ENCODE measurements around the gene IL1RL1. TPM values are rescaled to one million over a fixed set of nuclear protein-coding genes. Genes with fewer than 3 reads are reported as not detected.

Gene IL1RL1
- 1 to 10 TPM in 3 of 4 donors, under 1 TPM in 1; 0.98 to 6.6 (median 1.2) TPM for total RNA-seq

GRCh38 chr2:102310964-102311640, at the start of gene IL1RL1:
IL1RL1 (plus strand) TSS chr2:102311563; CDS start chr2:102338265, 26,702 bp downstream.
- 80% methylated on average over 5 of the region's 5 CpGs for WGBS
- TF ChIP-seq POLR2AphosphoS5 (IDR thresholded peaks at IDR 0.05) (no peak), EP300 (IDR thresholded peaks at IDR 0.05) (no peak), CTCF (IDR thresholded peaks at IDR 0.05) (no peak), POLR2A (IDR thresholded peaks at IDR 0.05) (no peak)
- no peaks in the 10 kb centered on the region for H3K9me3 ChIP-seq
- DNase-seq (ENCODE audit: low spot score in 2 of 2), result no peak
- H3K4me1 ChIP-seq, result no peaks in the 10 kb centered on the region
- H3K27ac ChIP-seq, result peak within 1 kb of the TSS; percentile 8
- H3K27me3 ChIP-seq, result peaks cover 7% of the 10 kb centered on the region
- no peaks in the 10 kb centered on the region for H3K36me3 ChIP-seq
- no peak within 1 kb of the TSS for H3K4me3 ChIP-seq

- Histone ChIP-seq H3K4me1 (no peaks in the 10 kb centered on the region), H3K36me3 (no peaks in the 10 kb centered on the region), H3K27me3 (peaks cover 4% of the 10 kb centered on the region), H3K9me3 (no peaks in the 10 kb centered on the region), H3K27ac (no peak overlapping the region), H3K4me3 (no peak overlapping the region)
- no peak for DNase-seq (ENCODE audit: low spot score in 2 of 2)
- TF ChIP-seq POLR2AphosphoS5 (IDR thresholded peaks at IDR 0.05) (no peak), POLR2A (IDR thresholded peaks at IDR 0.05) (no peak), CTCF (IDR thresholded peaks at IDR 0.05) (no peak), EP300 (IDR thresholded peaks at IDR 0.05) (no peak)
- WGBS, result 76% methylated on average over 6 of the region's 6 CpGs
Measured at GRCh38 chr2:102262216-102263129, 48.9 kb upstream of the IL1RL1 start.

- H3K27ac ChIP-seq, result no peak overlapping the region
Measured at GRCh38 chr2:102264952-102265351, 46.4 kb upstream of the IL1RL1 start.

GRCh38 chr2:102266204-102266603, 45.2 kb upstream of the IL1RL1 start:
- Histone ChIP-seq H3K9me3 (no peaks in the 10 kb centered on the region), H3K36me3 (no peaks in the 10 kb centered on the region), H3K27ac (no peak overlapping the region), H3K4me1 (no peaks in the 10 kb centered on the region), H3K27me3 (peaks cover 14% of the 10 kb centered on the region), H3K4me3 (no peak overlapping the region)
- DNase-seq (ENCODE audit: low spot score in 2 of 2), result no peak
- TF ChIP-seq POLR2A (IDR thresholded peaks at IDR 0.05) (no peak), EP300 (IDR thresholded peaks at IDR 0.05) (no peak), CTCF (IDR thresholded peaks at IDR 0.05) (no peak), POLR2AphosphoS5 (IDR thresholded peaks at IDR 0.05) (no peak)
- 82% methylated on average over 1 of the region's 1 CpG for WGBS

More at GRCh38 chr2:102264952-102265351, 46.4 kb upstream of the IL1RL1 start:
- Histone ChIP-seq H3K36me3 (no peaks in the 10 kb centered on the region), H3K27me3 (peaks cover 6% of the 10 kb centered on the region), H3K9me3 (no peaks in the 10 kb centered on the region), H3K4me3 (no peak overlapping the region), H3K4me1 (no peaks in the 10 kb centered on the region)
- no peak for TF ChIP-seq POLR2A (IDR thresholded peaks at IDR 0.05)
- no peak for TF ChIP-seq CTCF (IDR thresholded peaks at IDR 0.05)
- TF ChIP-seq POLR2AphosphoS5 (IDR thresholded peaks at IDR 0.05), result no peak
- no peak for TF ChIP-seq EP300 (IDR thresholded peaks at IDR 0.05)
- WGBS, result 91% methylated on average over 2 of the region's 2 CpGs
- no peak for DNase-seq (ENCODE audit: low spot score in 2 of 2)

- 86% methylated on average over 6 of the region's 6 CpGs for WGBS
- Histone ChIP-seq H3K9me3 (no peaks in the 10 kb centered on the region), H3K4me3 (no peak overlapping the region), H3K27ac (no peak overlapping the region), H3K4me1 (no peaks in the 10 kb centered on the region), H3K27me3 (peaks cover 17% of the 10 kb centered on the region), H3K36me3 (no peaks in the 10 kb centered on the region)
- no peak for DNase-seq (ENCODE audit: low spot score in 2 of 2)
- TF ChIP-seq POLR2AphosphoS5 (IDR thresholded peaks at IDR 0.05), result no peak
- no peak for TF ChIP-seq POLR2A (IDR thresholded peaks at IDR 0.05)
- no peak for TF ChIP-seq EP300 (IDR thresholded peaks at IDR 0.05)
Measured at GRCh38 chr2:102267774-102268173, 43.6 kb upstream of the IL1RL1 start.

Data from suprapubic skin (tissue), 4 donors.